Measurements from ENCODE around the gene ST3GAL5.

- no peak for TF ChIP-seq CTCF (conservative IDR thresholded peaks at IDR 0.05; ENCODE audit: low read length)
- TF ChIP-seq EZH2phosphoT487 (IDR thresholded peaks at IDR 0.05; ENCODE audit: borderline replicate concordance, low read depth, low read length) = no peak
These were observed 101.4 kb downstream of the ST3GAL5 start for GRCh38 chr2:85787282-85787980.

Data from OCI-LY7 (cell line).